AG04450 (cell line): ENCODE data around the gene PPP6R1. TPM values are rescaled to one million over a fixed set of nuclear protein-coding genes. Genes with fewer than 3 reads are reported as not detected.

Source experiments
- CTCF ChIA-PET: fragments of 300-600, 350-600 bp; formaldehyde crosslinking; extraction: SDS; loops from one replicate; lab custom pipeline; 2022; ENCODE audit warnings: antibody characterized with exemption, inconsistent platforms; lab: Charles Lee
- POLR2A ChIA-PET: fragments of 350-600 bp; formaldehyde crosslinking; extraction: SDS; loops from one replicate; lab custom pipeline; 2021; ENCODE audit warnings: antibody characterized with exemption, inconsistent platforms; lab: Yijun Ruan, JAX
- DNase-seq: peaks from one replicate; pipeline ENCODE4 v3.0.0-alpha.2; 2011; ENCODE audit warnings: low read depth, low spot score
- H3K27ac ChIP-seq: one replicate; pipeline ENCODE4 v1.5.1; 2012; ENCODE audit warnings: low read depth, low read length, control low read depth
- H3K27me3 ChIP-seq: one replicate; pipeline ENCODE4 v1.6.0; 2012; ENCODE audit warnings: low read length; ENCODE audit not compliant: control insufficient read depth, insufficient read depth
- H3K4me3 ChIP-seq: 2 replicates; pipeline ENCODE4 v1.5.1; 2011; ENCODE audit warnings: mild to moderate bottlenecking, low read depth, low read length, control low read depth
- H3K9me3 ChIP-seq: 2 replicates; pipeline ENCODE4 v1.5.1; 2012; ENCODE audit warnings: low read length; ENCODE audit not compliant: control insufficient read depth, insufficient read depth
- CTCF ChIP-seq: IDR thresholded peaks from 2 replicates; pipeline ENCODE4 v1.5.1; 2011; ENCODE audit warnings: low read depth, low read length, control low read depth, inconsistent platforms
- polyA plus RNA-seq: library from polyadenylated mRNA; depleted of rRNA; stranded (reverse); fragments of >200 nt; gene quantifications from 2 replicates; pipeline ENCODE4 v1.2.3, GENCODE V29; 2011

Gene PPP6R1
- polyA plus RNA-seq, 1 experiment = 24.5 TPM

- TF ChIP-seq CTCF = no peak
- no peak overlapping the region for H3K4me3 ChIP-seq
- H3K27me3 ChIP-seq = no peaks in the 10 kb centered on the region
- ChIA-PET POLR2A (no interaction called here), CTCF (interaction anchor here (1.3 kb wide), 1 partner anchor 15 kb away, joined by 7 read pairs; no protein-coding TSS in a partner anchor)
- H3K27ac ChIP-seq = no peak overlapping the region
- no peak for DNase-seq
- no peaks in the 10 kb centered on the region for H3K9me3 ChIP-seq
Observed at GRCh38 chr19:55277494-55277893, 18.7 kb upstream of the PPP6R1 start.

GRCh38 chr19:55276720-55277430, 18.1 kb upstream of the PPP6R1 start:
- POLR2A ChIA-PET = no interaction called here
- Histone ChIP-seq H3K27ac (no peak overlapping the region), H3K27me3 (no peaks in the 10 kb centered on the region), H3K4me3 (no peak overlapping the region), H3K9me3 (no peaks in the 10 kb centered on the region)
- TF ChIP-seq CTCF = no peak
- DNase-seq = no peak
- CTCF ChIA-PET = interaction anchor here (1.1 kb wide), 1 partner anchor 26 kb away, joined by 4 read pairs; no protein-coding TSS in a partner anchor

- TF ChIP-seq CTCF = no peak
- Histone ChIP-seq H3K9me3 (no peaks in the 10 kb centered on the region), H3K27me3 (no peaks in the 10 kb centered on the region), H3K4me3 (no peak overlapping the region), H3K27ac (no peak overlapping the region)
- DNase-seq = no peak
- ChIA-PET POLR2A (interaction anchor here (0.6 kb wide), 1 partner anchor 153 kb away, joined by 10 read pairs; no protein-coding TSS in a partner anchor), CTCF (interaction anchor here (0.6 to 1.1 kb wide), 5 partner anchors 26 to 192 kb away, joined by 3 to 6 read pairs (median 4); no protein-coding TSS in a partner anchor)
Observed at GRCh38 chr19:55275851-55276719, 17.3 kb upstream of the PPP6R1 start.

- no peak overlapping the region for H3K4me3 ChIP-seq
- POLR2A ChIA-PET = no interaction called here
- no peak for TF ChIP-seq CTCF
- H3K27me3 ChIP-seq = no peaks in the 10 kb centered on the region
- no peaks in the 10 kb centered on the region for H3K9me3 ChIP-seq
- no peak for DNase-seq
- CTCF ChIA-PET = no interaction called here
- H3K27ac ChIP-seq = no peak overlapping the region
Observed at GRCh38 chr19:55273978-55274707, 15.3 kb upstream of the PPP6R1 start.
